GM21619 (cell line): ENCODE data around the gene HOXB5.

ENCODE experiments used
- ATAC-seq: cut with Tn5 transposase; IDR thresholded peaks from one replicate; pipeline ENCODE4 v1.9.1; 2021; ENCODE audit not compliant: unreplicated experiment

Gene HOXB5

GRCh38 chr17:48563867-48564187, 29.8 kb downstream of the HOXB5 start:
- no peak for ATAC-seq

- no peak for ATAC-seq
Observed at GRCh38 chr17:48563385-48563838, 30.2 kb downstream of the HOXB5 start.

GRCh38 chr17:48562934-48563333, 30.6 kb downstream of the HOXB5 start:
- no peak for ATAC-seq

GRCh38 chr17:48561884-48562810, 31.4 kb downstream of the HOXB5 start:
- peak; percentile 72 for ATAC-seq

GRCh38 chr17:48559840-48560817, 33.5 kb downstream of the HOXB5 start:
- ATAC-seq: no peak

- ATAC-seq: no peak
Observed at GRCh38 chr17:48559122-48559839, 34.3 kb downstream of the HOXB5 start.

- ATAC-seq: no peak
Observed at GRCh38 chr17:48558831-48559121, 34.8 kb downstream of the HOXB5 start.

GRCh38 chr17:48558057-48558830, 35.3 kb downstream of the HOXB5 start:
- ATAC-seq: no peak

- ATAC-seq: no peak
Observed at GRCh38 chr17:48556576-48557401, 36.8 kb downstream of the HOXB5 start.

GRCh38 chr17:48556229-48556575, 37.4 kb downstream of the HOXB5 start:
- ATAC-seq: no peak

GRCh38 chr17:48555258-48556228, 38.0 kb downstream of the HOXB5 start:
- no peak for ATAC-seq

- no peak for ATAC-seq
Observed at GRCh38 chr17:48554412-48555257, 38.9 kb downstream of the HOXB5 start.

- no peak for ATAC-seq
Observed at GRCh38 chr17:48553826-48554225, 39.8 kb downstream of the HOXB5 start.

GRCh38 chr17:48553190-48553547, 40.4 kb downstream of the HOXB5 start:
- ATAC-seq: no peak

- no peak for ATAC-seq
Observed at GRCh38 chr17:48552466-48553189, 41.0 kb downstream of the HOXB5 start.

- no peak for ATAC-seq
Observed at GRCh38 chr17:48551596-48552465, 41.7 kb downstream of the HOXB5 start.
